ENCODE measurements around the gene CCNJL. TPM values are rescaled to one million over a fixed set of nuclear protein-coding genes. Genes with fewer than 3 reads are reported as not detected.

The CCNJL gene
- total RNA-seq, 2 experiments from 2014 or later = not detected

DNA sequence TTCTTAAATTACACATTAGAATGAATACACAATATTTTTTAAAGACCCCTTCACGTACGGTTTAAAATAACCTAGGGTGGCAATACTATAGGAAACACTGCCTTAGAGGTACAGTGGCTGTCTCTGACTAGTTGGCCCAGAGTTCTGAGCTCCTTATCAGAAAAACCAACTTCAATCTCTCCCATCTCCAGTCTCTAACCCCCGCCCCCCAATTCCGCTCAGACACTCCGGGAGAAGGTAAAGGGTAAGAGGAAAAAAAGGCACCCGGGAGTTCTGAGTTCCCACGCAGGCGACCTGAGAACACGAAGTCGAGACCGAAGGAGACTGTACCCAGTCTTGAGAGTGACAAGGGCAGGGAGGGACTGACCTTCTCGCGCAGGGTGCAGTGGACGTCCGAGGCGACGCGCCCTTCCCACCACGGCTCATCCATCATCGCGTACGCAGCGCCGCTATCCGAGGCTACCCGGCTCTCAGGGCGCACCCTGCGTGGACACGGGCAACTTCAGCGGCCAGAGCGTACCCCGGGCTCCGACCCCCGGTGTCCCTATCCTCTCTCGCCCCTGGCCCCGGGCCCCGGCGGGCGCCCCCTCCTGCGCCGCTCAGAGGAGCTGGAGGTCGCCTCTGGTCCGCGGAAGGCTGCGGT lies 752 bp downstream of the CCNJL start:
- ChIA-PET CTCF (ENCODE audit: unreplicated experiment) (no interaction called here), POLR2A (no interaction called here)
- H3K9me2 ChIP-seq (ENCODE audit: insufficient read depth, low read length) = no peaks in the 10 kb centered on the region
- H3K27ac ChIP-seq (ENCODE audit: low read depth, low read length, poor library complexity, severe bottlenecking) = no peak overlapping the region
- H3K4me3 ChIP-seq (ENCODE audit: low read depth, low read length, poor library complexity, severe bottlenecking) = no peak overlapping the region
- intact Hi-C loops (cut with micrococcal nuclease; ENCODE audit: unreplicated experiment) = no loop called here
- no peaks in the 10 kb centered on the region for H3K36me3 ChIP-seq (ENCODE audit: insufficient read depth, low read length)
- BruUV-seq (replicated peaks) = no TSS peak
- H3K4me2 ChIP-seq (ENCODE audit: low read length) = no peak overlapping the region
- no peaks in the 10 kb centered on the region for H4K20me1 ChIP-seq (ENCODE audit: insufficient read depth, low read length)
- no peak overlapping the region for H2AFZ ChIP-seq (ENCODE audit: low read length)
- no peak for DNase-seq (ENCODE audit: low spot score)
- H3K79me2 ChIP-seq (ENCODE audit: insufficient read depth, low read depth, low read length) = no peaks in the 10 kb centered on the region
- TF ChIP-seq, protein P1, sequence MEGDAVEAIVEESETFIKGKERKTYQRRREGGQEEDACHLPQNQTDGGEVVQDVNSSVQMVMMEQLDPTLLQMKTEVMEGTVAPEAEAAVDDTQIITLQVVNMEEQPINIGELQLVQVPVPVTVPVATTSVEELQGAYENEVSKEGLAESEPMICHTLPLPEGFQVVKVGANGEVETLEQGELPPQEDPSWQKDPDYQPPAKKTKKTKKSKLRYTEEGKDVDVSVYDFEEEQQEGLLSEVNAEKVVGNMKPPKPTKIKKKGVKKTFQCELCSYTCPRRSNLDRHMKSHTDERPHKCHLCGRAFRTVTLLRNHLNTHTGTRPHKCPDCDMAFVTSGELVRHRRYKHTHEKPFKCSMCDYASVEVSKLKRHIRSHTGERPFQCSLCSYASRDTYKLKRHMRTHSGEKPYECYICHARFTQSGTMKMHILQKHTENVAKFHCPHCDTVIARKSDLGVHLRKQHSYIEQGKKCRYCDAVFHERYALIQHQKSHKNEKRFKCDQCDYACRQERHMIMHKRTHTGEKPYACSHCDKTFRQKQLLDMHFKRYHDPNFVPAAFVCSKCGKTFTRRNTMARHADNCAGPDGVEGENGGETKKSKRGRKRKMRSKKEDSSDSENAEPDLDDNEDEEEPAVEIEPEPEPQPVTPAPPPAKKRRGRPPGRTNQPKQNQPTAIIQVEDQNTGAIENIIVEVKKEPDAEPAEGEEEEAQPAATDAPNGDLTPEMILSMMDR (conservative IDR thresholded peaks at IDR 0.05; ENCODE audit: low read length) = no peak
- no peak for TF ChIP-seq EZH2phosphoT487 (IDR thresholded peaks at IDR 0.05; ENCODE audit: borderline replicate concordance, low read depth, low read length)
- no peaks in the 10 kb centered on the region for H3K4me1 ChIP-seq (ENCODE audit: insufficient read depth, low read length, poor library complexity, severe bottlenecking)
- H3K9me3 ChIP-seq (ENCODE audit: low read length) = no peaks in the 10 kb centered on the region

DNA sequence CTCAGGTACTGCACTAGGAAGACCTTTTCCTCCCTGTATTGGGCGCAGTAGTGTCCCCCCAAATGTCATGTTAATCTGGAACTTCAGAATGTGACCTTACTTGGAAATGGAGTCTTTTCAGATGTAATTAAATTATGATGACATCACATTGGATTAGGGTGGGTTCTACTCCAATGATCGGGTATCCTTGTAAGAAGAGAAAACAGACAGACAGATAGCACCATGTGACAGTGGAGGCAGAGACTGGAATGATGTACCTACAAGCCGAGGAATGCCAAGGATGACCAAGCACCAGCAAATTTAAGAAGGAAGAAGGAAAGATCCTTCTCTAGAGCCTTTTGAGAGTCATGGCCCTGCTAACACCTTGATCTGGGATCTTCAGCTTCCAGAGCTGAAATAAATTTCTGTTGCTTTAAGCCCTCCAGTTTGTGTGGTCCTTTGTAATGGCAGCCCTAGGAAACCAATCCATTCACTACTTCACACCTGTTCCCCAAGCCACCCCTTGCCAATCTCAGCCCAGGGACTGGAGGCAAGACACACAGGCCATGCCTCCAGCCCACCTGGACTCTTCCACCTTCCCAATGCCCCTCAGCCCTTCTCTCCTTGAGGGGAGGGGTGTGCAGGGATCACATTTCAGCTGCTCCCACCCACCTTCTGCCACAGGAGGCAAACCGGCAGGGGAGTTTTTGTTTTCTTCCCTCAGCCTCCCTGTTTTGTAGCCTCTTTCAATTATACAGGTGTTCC lies 1.6 kb downstream of the CCNJL start:
- DNase-seq (ENCODE audit: low spot score) = no peak
- H3K4me1 ChIP-seq (ENCODE audit: insufficient read depth, low read length, poor library complexity, severe bottlenecking) = no peaks in the 10 kb centered on the region
- no peaks in the 10 kb centered on the region for H3K79me2 ChIP-seq (ENCODE audit: insufficient read depth, low read depth, low read length)
- no peaks in the 10 kb centered on the region for H3K9me2 ChIP-seq (ENCODE audit: insufficient read depth, low read length)
- CTCF ChIA-PET (ENCODE audit: unreplicated experiment) = no interaction called here
- TF ChIP-seq, protein P1 (conservative IDR thresholded peaks at IDR 0.05; ENCODE audit: low read length) = no peak
- TF ChIP-seq EZH2phosphoT487 (IDR thresholded peaks at IDR 0.05; ENCODE audit: borderline replicate concordance, low read depth, low read length) = no peak
- no peaks in the 10 kb centered on the region for H3K9me3 ChIP-seq (ENCODE audit: low read length)
- BruUV-seq (replicated peaks) = no TSS peak
- intact Hi-C loops (cut with micrococcal nuclease; ENCODE audit: unreplicated experiment) = no loop called here
- H3K4me2 ChIP-seq (ENCODE audit: low read length) = no peak overlapping the region
- no peak overlapping the region for H2AFZ ChIP-seq (ENCODE audit: low read length)
- H3K27ac ChIP-seq (ENCODE audit: low read depth, low read length, poor library complexity, severe bottlenecking) = no peak overlapping the region
- no peak overlapping the region for H3K4me3 ChIP-seq (ENCODE audit: low read depth, low read length, poor library complexity, severe bottlenecking)
- POLR2A ChIA-PET = no interaction called here
- no peaks in the 10 kb centered on the region for H3K36me3 ChIP-seq (ENCODE audit: insufficient read depth, low read length)
- H4K20me1 ChIP-seq (ENCODE audit: insufficient read depth, low read length) = no peaks in the 10 kb centered on the region

GRCh38 chr5:160310140-160310539 lies 2.2 kb downstream of the CCNJL start:
- no TSS peak for BruUV-seq (replicated peaks)
- POLR2A ChIA-PET = no interaction called here

More at GRCh38 chr5:160310140-160310539, 2.2 kb downstream of the CCNJL start:
- H2AFZ ChIP-seq (ENCODE audit: low read length) = no peak overlapping the region
- H3K4me2 ChIP-seq (ENCODE audit: low read length) = no peak overlapping the region
- no peak overlapping the region for H3K27ac ChIP-seq (ENCODE audit: low read depth, low read length, poor library complexity, severe bottlenecking)
- no peaks in the 10 kb centered on the region for H3K9me3 ChIP-seq (ENCODE audit: low read length)
- H4K20me1 ChIP-seq (ENCODE audit: insufficient read depth, low read length) = no peaks in the 10 kb centered on the region
- no peaks in the 10 kb centered on the region for H3K79me2 ChIP-seq (ENCODE audit: insufficient read depth, low read depth, low read length)
- no peak for TF ChIP-seq EZH2phosphoT487 (IDR thresholded peaks at IDR 0.05; ENCODE audit: borderline replicate concordance, low read depth, low read length)
- TF ChIP-seq, protein P1 (conservative IDR thresholded peaks at IDR 0.05; ENCODE audit: low read length) = no peak
- no peaks in the 10 kb centered on the region for H3K36me3 ChIP-seq (ENCODE audit: insufficient read depth, low read length)
- no peak for DNase-seq (ENCODE audit: low spot score)
- CTCF ChIA-PET (ENCODE audit: unreplicated experiment) = no interaction called here
- H3K9me2 ChIP-seq (ENCODE audit: insufficient read depth, low read length) = no peaks in the 10 kb centered on the region
- intact Hi-C loops (cut with micrococcal nuclease; ENCODE audit: unreplicated experiment) = no loop called here
- H3K4me3 ChIP-seq (ENCODE audit: low read depth, low read length, poor library complexity, severe bottlenecking) = no peak overlapping the region
- H3K4me1 ChIP-seq (ENCODE audit: insufficient read depth, low read length, poor library complexity, severe bottlenecking) = no peaks in the 10 kb centered on the region

Data from OCI-LY7 (cell line).